DND-41 (cell line): ENCODE data around the gene SQOR.

Source experiments
- CTCF ChIP-seq: IDR thresholded peaks from 2 replicates; pipeline ENCODE4 v1.5.1; 2012; ENCODE audit warnings: borderline replicate concordance, low read length, moderate library complexity, mild to moderate bottlenecking; ENCODE audit not compliant: poor library complexity, severe bottlenecking; ENCODE audit errors: extremely low read depth
- EZH2 ChIP-seq: IDR thresholded peaks from 3 replicates; pipeline ENCODE4 v1.6.1; 2012; ENCODE audit warnings: borderline replicate concordance, low read depth, mild to moderate bottlenecking, moderate library complexity, low read length, inconsistent platforms; ENCODE audit not compliant: severe bottlenecking

GRCh38 chr15:45701108-45701507, 66.3 kb downstream of the SQOR start:
- TF ChIP-seq CTCF (no peak), EZH2 (no peak)
